Keratinocyte (primary cell): ENCODE measurements around the gene MAP1LC3A. TPM values are rescaled to one million over a fixed set of nuclear protein-coding genes. Genes with fewer than 3 reads are reported as not detected.

ENCODE experiments used
- DNase-seq: peaks from one replicate; pipeline ENCODE4 v3.0.0-alpha.2; 2011; ENCODE audit warnings: low read depth, missing footprints, low spot score
- FAIRE-seq: peaks from 2 replicates; lab custom pipeline; 2011; peaks lifted over from hg19 to GRCh38; lab: Jason Lieb, UNC
- H2AFZ ChIP-seq: 2 replicates; pipeline ENCODE4 v1.6.0; 2012; ENCODE audit warnings: low read length, control low read depth, inconsistent platforms; ENCODE audit not compliant: control insufficient read depth
- H3K27ac ChIP-seq: 2 replicates; pipeline ENCODE4 v1.5.1; 2011; ENCODE audit warnings: low read length; ENCODE audit not compliant: control insufficient read depth, insufficient read depth
- H3K27me3 ChIP-seq: 3 replicates; pipeline ENCODE4 v1.6.0; 2011; ENCODE audit warnings: low read length; ENCODE audit not compliant: control insufficient read depth, insufficient read depth; ENCODE audit errors: extremely low read depth
- H3K36me3 ChIP-seq, 2 experiments: 2 replicates in 1 of 2; 3 replicates in 1 of 2; pipeline ENCODE4 v1.5.1; 2011; ENCODE audit warnings: low read length in 2 of 2, mild to moderate bottlenecking in 1 of 2; ENCODE audit not compliant: control insufficient read depth in 2 of 2, insufficient read depth in 2 of 2; ENCODE audit errors: extremely low read depth in 1 of 2
- H3K4me1 ChIP-seq: 3 replicates; pipeline ENCODE4 v1.5.1; 2011; ENCODE audit warnings: low read length; ENCODE audit not compliant: control insufficient read depth, insufficient read depth; ENCODE audit errors: extremely low read depth
- H3K4me2 ChIP-seq: 3 replicates; pipeline ENCODE4 v1.6.0; 2011; ENCODE audit warnings: low read depth, low read length; ENCODE audit not compliant: control insufficient read depth, insufficient read depth; ENCODE audit errors: extremely low read depth
- H3K4me3 ChIP-seq, 3 experiments: fragments of 200-600 bp in 1 of 3; sonication (generic) in 1 of 3; 2 replicates in 2 of 3; 3 replicates in 1 of 3; pipeline ENCODE4 v1.5.1; 2011 to 2016; ENCODE audit warnings: low read length in 3 of 3, mild to moderate bottlenecking in 3 of 3, control low read depth in 2 of 3, inconsistent platforms in 1 of 3, low read depth in 1 of 3, mixed read lengths in 1 of 3, mixed run types in 1 of 3, moderate library complexity in 1 of 3; ENCODE audit not compliant: control insufficient read depth in 2 of 3, insufficient read depth in 2 of 3; ENCODE audit errors: extremely low read depth in 1 of 3
- H3K79me2 ChIP-seq: 2 replicates; pipeline ENCODE4 v1.6.0; 2012; ENCODE audit warnings: low read length; ENCODE audit not compliant: control insufficient read depth, insufficient read depth
- H3K9ac ChIP-seq: 3 replicates; pipeline ENCODE4 v1.6.0; 2011; ENCODE audit warnings: low read length; ENCODE audit not compliant: control insufficient read depth, insufficient read depth; ENCODE audit errors: extremely low read depth
- H3K9me1 ChIP-seq: 3 replicates; pipeline ENCODE4 v1.6.0; 2011; ENCODE audit warnings: low read length; ENCODE audit not compliant: control insufficient read depth, insufficient read depth; ENCODE audit errors: extremely low read depth
- H3K9me3 ChIP-seq: 2 replicates; pipeline ENCODE4 v1.5.1; 2012; ENCODE audit warnings: low read depth, low read length; ENCODE audit not compliant: control insufficient read depth
- H4K20me1 ChIP-seq: 3 replicates; pipeline ENCODE4 v1.6.0; 2011; ENCODE audit warnings: low read length; ENCODE audit not compliant: control insufficient read depth, insufficient read depth; ENCODE audit errors: extremely low read depth
- EZH2 ChIP-seq: IDR thresholded peaks from one replicate; pipeline ENCODE4 v1.6.1; 2012; ENCODE audit warnings: inconsistent platforms, mild to moderate bottlenecking, low read length, moderate library complexity
- dilution Hi-C: fragments of 300-500 bp; cut with MboI; formaldehyde crosslinking; loops from one replicate; pipeline ENCODE4 v1.7.0; 2020; ENCODE audit warnings: low sequenced_read_pairs; ENCODE audit not compliant: extremely low pct_ligation_motif_present
- polyA plus RNA-seq, 5 experiments: library from polyadenylated mRNA; depleted of rRNA in 3 of 5; stranded (reverse) in 3 of 5; stranded (forward) in 1 of 5; unstranded in 1 of 5; fragments of >200 nt; gene quantifications; 1 replicate in 1 of 5; 2 replicates in 3 of 5; 3 replicates in 1 of 5; pipeline versions ENCODE4 v1.2.1 to v1.2.3, GENCODE V29; 2011 to 2012; ENCODE audit warnings: missing spikeins in 2 of 5, low read depth in 1 of 5, low replicate concordance in 1 of 5
- TF ChIP-seq, protein P1 (sequence below), 3 experiments: IDR thresholded peaks in 1 of 3; conservative IDR thresholded peaks in 1 of 3; optimal IDR thresholded peaks in 1 of 3; 2 replicates in 2 of 3; 3 replicates in 1 of 3; pipeline versions ENCODE3 to v1.5.1; 2011; ENCODE audit warnings: low read length in 3 of 3, mild to moderate bottlenecking in 3 of 3, moderate library complexity in 2 of 3, control low read depth in 1 of 3, inconsistent platforms in 1 of 3; ENCODE audit not compliant: insufficient read depth in 2 of 3; ENCODE audit errors: extremely low read depth in 1 of 3

MAP1LC3A gene
- polyA plus RNA-seq, 1 donor (not counting 4 experiments of a cell fraction or from before 2014, with no cell fraction given): 1.7 TPM

- H3K4me1 ChIP-seq: peaks cover 10% of the 10 kb centered on the region
- no peak for DNase-seq
- H3K9me1 ChIP-seq: peaks cover under 1% of the 10 kb centered on the region
- H2AFZ ChIP-seq: no peak overlapping the region
- H3K79me2 ChIP-seq: no peaks in the 10 kb centered on the region
- dilution Hi-C loops: no loop called here
- H3K9ac ChIP-seq: no peak overlapping the region
- H3K36me3 ChIP-seq: peaks cover 0 to 2% of the 10 kb centered on the region in 2 experiments
- H3K27me3 ChIP-seq: no peaks in the 10 kb centered on the region
- H4K20me1 ChIP-seq: no peaks in the 10 kb centered on the region
- TF ChIP-seq, protein P1, sequence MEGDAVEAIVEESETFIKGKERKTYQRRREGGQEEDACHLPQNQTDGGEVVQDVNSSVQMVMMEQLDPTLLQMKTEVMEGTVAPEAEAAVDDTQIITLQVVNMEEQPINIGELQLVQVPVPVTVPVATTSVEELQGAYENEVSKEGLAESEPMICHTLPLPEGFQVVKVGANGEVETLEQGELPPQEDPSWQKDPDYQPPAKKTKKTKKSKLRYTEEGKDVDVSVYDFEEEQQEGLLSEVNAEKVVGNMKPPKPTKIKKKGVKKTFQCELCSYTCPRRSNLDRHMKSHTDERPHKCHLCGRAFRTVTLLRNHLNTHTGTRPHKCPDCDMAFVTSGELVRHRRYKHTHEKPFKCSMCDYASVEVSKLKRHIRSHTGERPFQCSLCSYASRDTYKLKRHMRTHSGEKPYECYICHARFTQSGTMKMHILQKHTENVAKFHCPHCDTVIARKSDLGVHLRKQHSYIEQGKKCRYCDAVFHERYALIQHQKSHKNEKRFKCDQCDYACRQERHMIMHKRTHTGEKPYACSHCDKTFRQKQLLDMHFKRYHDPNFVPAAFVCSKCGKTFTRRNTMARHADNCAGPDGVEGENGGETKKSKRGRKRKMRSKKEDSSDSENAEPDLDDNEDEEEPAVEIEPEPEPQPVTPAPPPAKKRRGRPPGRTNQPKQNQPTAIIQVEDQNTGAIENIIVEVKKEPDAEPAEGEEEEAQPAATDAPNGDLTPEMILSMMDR (optimal IDR thresholded peaks at IDR 0.05 in 1 of 3, IDR thresholded peaks at IDR 0.05 in 1 of 3, conservative IDR thresholded peaks at IDR 0.05 in 1 of 3; ENCODE audit: extremely low read depth in 1 of 3, insufficient read depth in 2 of 3, low read length in 3 of 3): no peak
- no peak for TF ChIP-seq EZH2
- H3K4me2 ChIP-seq: no peak overlapping the region
- no peaks in the 10 kb centered on the region for H3K9me3 ChIP-seq
- no peak overlapping the region for H3K4me3 ChIP-seq
- no peak overlapping the region for H3K27ac ChIP-seq
- FAIRE-seq: no peak
Observed at GRCh38 chr20:34585019-34585418, 26.5 kb downstream of the MAP1LC3A start.

DNA sequence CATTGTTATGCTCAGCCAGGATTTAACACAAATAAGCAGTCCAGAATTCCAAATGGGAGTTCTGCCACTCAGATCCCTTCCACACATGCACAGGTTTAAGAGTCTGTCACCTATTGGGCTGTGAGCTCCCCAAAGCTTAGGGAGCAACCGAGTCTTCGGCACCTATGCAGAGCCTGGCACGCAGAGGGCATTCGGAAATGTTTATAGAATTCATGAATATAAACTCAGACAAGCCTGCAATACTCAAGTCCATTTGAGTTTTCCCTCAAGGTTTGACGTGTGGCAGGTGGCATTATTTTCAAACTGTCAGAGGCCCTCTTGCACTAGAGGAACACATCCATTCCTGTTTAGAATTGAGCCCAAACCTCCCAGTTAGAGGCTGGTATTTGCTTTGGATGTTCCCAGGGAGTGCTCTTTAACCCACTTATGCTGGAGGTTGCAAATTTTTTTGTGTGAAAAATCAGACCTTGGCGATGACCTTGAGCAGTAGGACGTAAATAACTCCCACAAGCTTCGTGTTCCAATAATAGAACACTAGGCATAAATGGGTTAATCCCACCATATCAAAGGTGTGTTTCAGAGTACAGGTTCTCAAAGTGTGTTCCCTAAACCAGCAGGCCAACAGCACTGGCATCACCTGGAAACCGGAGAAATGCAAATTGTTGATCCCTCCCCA lies 28.1 kb downstream of the MAP1LC3A start:
- no peak for TF ChIP-seq EZH2
- TF ChIP-seq, protein P1 (optimal IDR thresholded peaks at IDR 0.05 in 1 of 3, IDR thresholded peaks at IDR 0.05 in 1 of 3, conservative IDR thresholded peaks at IDR 0.05 in 1 of 3; ENCODE audit: extremely low read depth in 1 of 3, insufficient read depth in 2 of 3, low read length in 3 of 3): no peak
- Histone ChIP-seq H3K4me1 (peaks cover 3% of the 10 kb centered on the region), H3K4me3 (no peak overlapping the region), H4K20me1 (no peaks in the 10 kb centered on the region), H3K36me3 (peaks cover 0 to 2% of the 10 kb centered on the region in 2 experiments), H2AFZ (no peak overlapping the region), H3K27ac (no peak overlapping the region), H3K27me3 (no peaks in the 10 kb centered on the region), H3K9ac (no peak overlapping the region), H3K79me2 (no peaks in the 10 kb centered on the region), H3K9me1 (no peaks in the 10 kb centered on the region), H3K4me2 (no peak overlapping the region), H3K9me3 (no peaks in the 10 kb centered on the region)
- DNase-seq (no peak), FAIRE-seq (no peak)
- dilution Hi-C loops: no loop called here
